Measurements from ENCODE around the gene CREBZF. TPM values are rescaled to one million over a fixed set of nuclear protein-coding genes. Genes with fewer than 3 reads are reported as not detected.
"Not testable (repeated sequence)": the region's sequence is repeated elsewhere in the genome, so short reads cannot be mapped to it uniquely, and the experiment has no call there.

The CREBZF gene
- total RNA-seq, 6 experiments from 2014 or later = 16.1 to 18.9 (median 18.5) TPM

GRCh38 chr11:85679576-85679975 lies 14.6 kb upstream of the CREBZF start:
- Mint-ChIP-seq H3K36me3 (ENCODE audit: low read depth) (peaks cover 5% of the 10 kb centered on the region; the same call in 1 of the 2 replicates), H3K27me3 (ENCODE audit: insufficient read depth) (peaks cover 6% of the 10 kb centered on the region), H3K4me3 (no peak overlapping the region), H3K4me1 (ENCODE audit: low read depth) (peaks cover 21% of the 10 kb centered on the region), H3K27ac (no peak overlapping the region), H3K9me3 (no peaks in the 10 kb centered on the region)
- no peak for DNase-seq
- no peak for TF ChIP-seq CTCF (IDR thresholded peaks at IDR 0.05)

- no peak overlapping the region for H3K4me3 Mint-ChIP-seq
- no peak for TF ChIP-seq CTCF (IDR thresholded peaks at IDR 0.05)
- no peak overlapping the region for H3K27ac Mint-ChIP-seq
- peaks cover 18% of the 10 kb centered on the region for H3K4me1 Mint-ChIP-seq (ENCODE audit: low read depth)
- H3K9me3 Mint-ChIP-seq = peaks cover 6% of the 10 kb centered on the region; the same call in 1 of the 2 replicates
- DNase-seq = no peak
- H3K36me3 Mint-ChIP-seq (ENCODE audit: low read depth) = peaks cover 5% of the 10 kb centered on the region
- peaks cover 5% of the 10 kb centered on the region for H3K27me3 Mint-ChIP-seq (ENCODE audit: insufficient read depth)
Measured at GRCh38 chr11:85673393-85673792, 8.5 kb upstream of the CREBZF start.

- peaks cover 18% of the 10 kb centered on the region for H3K4me1 Mint-ChIP-seq (ENCODE audit: low read depth)
Measured at GRCh38 chr11:85672105-85672902, 7.4 kb upstream of the CREBZF start.

GRCh38 chr11:85670949-85671663 lies 6.2 kb upstream of the CREBZF start:
- not testable (repeated sequence) for H3K9me3 Mint-ChIP-seq; H3K27ac Mint-ChIP-seq; H3K36me3 Mint-ChIP-seq (ENCODE audit: low read depth); DNase-seq; H3K27me3 Mint-ChIP-seq (ENCODE audit: insufficient read depth); H3K4me3 Mint-ChIP-seq
- H3K4me1 Mint-ChIP-seq (ENCODE audit: low read depth) = peaks cover 20% of the 10 kb centered on the region

More at GRCh38 chr11:85672105-85672902, 7.4 kb upstream of the CREBZF start:
- Mint-ChIP-seq H3K9me3 (peaks cover 6% of the 10 kb centered on the region; the same call in 1 of the 2 replicates), H3K4me3 (no peak overlapping the region), H3K36me3 (ENCODE audit: low read depth) (peaks cover 5% of the 10 kb centered on the region), H3K27ac (no peak overlapping the region), H3K27me3 (ENCODE audit: insufficient read depth) (peaks cover 5% of the 10 kb centered on the region; the same call in 1 of the 2 replicates)
- no peak for DNase-seq
- TF ChIP-seq CTCF (IDR thresholded peaks at IDR 0.05) = no peak

- 0 out of 2 replicates have a peak, but pooled peaks cover 3% of the 10 kb centered on the region for H3K27me3 Mint-ChIP-seq (ENCODE audit: insufficient read depth)
- H3K4me1 Mint-ChIP-seq (ENCODE audit: low read depth) = peaks cover 23% of the 10 kb centered on the region
- H3K36me3 Mint-ChIP-seq (ENCODE audit: low read depth) = peaks cover 18% of the 10 kb centered on the region
- no peak for DNase-seq
- no peak overlapping the region for H3K27ac Mint-ChIP-seq
- no peak for TF ChIP-seq CTCF (IDR thresholded peaks at IDR 0.05)
- H3K9me3 Mint-ChIP-seq = peaks cover 6% of the 10 kb centered on the region; the same call in 1 of the 2 replicates
- no peak overlapping the region for H3K4me3 Mint-ChIP-seq
Measured at GRCh38 chr11:85668157-85668556, 3.2 kb upstream of the CREBZF start.

GRCh38 chr11:85666687-85667086 lies 1.8 kb upstream of the CREBZF start:
- no peak for DNase-seq
- Mint-ChIP-seq H3K9me3 (no peaks in the 10 kb centered on the region), H3K27ac (no peak overlapping the region), H3K4me3 (no peak overlapping the region), H3K36me3 (ENCODE audit: low read depth) (peaks cover 23% of the 10 kb centered on the region), H3K4me1 (ENCODE audit: low read depth) (peaks cover 12% of the 10 kb centered on the region), H3K27me3 (ENCODE audit: insufficient read depth) (0 out of 2 replicates have a peak, but pooled peaks cover 3% of the 10 kb centered on the region)
- no peak for TF ChIP-seq CTCF (IDR thresholded peaks at IDR 0.05)

Data from HFFc6 (cell line).